GM12878 (cell line): ENCODE data around the gene RNF130. TPM values are rescaled to one million over a fixed set of nuclear protein-coding genes. Genes with fewer than 3 reads are reported as not detected.

Experiments used
- ATAC-seq: fragments of 200-7000 bp; cut with Tn5 transposase; 3 replicates; pipeline ENCODE4 v1.9.1; 2020; ENCODE audit warnings: mild to moderate bottlenecking, moderate library complexity
- BruUV-seq: library from RNA; stranded (reverse); fragments of 400-500 nt; replicated peaks from 2 replicates; lab custom pipeline; 2021; lab: Mats Ljungman, UMichigan
- CTCF ChIA-PET: fragments of 300-600 bp; sonication (Branson Sonifier 250); formaldehyde crosslinking; extraction: SDS; loops from one replicate; lab custom pipeline; 2021; ENCODE audit warnings: inconsistent platforms; lab: Yijun Ruan, JAX
- POLR2A ChIA-PET: fragments of 350-600 bp; formaldehyde crosslinking; extraction: SDS; loops from one replicate; lab custom pipeline; 2021; ENCODE audit warnings: inconsistent platforms; lab: Charles Lee
- RAD21 ChIA-PET: fragments of 300-600 bp; sonication (Branson Sonifier 250); formaldehyde crosslinking; loops from one replicate; lab custom pipeline; 2023; ENCODE audit warnings: antibody characterized with exemption; ENCODE audit not compliant: unreplicated experiment; lab: Charles Lee
- SMC1A ChIA-PET: fragments of 300-600 bp; sonication (Branson Sonifier 250); formaldehyde crosslinking; loops from one replicate; lab custom pipeline; 2023; ENCODE audit not compliant: unreplicated experiment, uncharacterized antibody; lab: Charles Lee
- DNase-seq: peaks from one replicate; pipeline ENCODE4 v3.0.0-alpha.2; 2011; ENCODE audit warnings: low read depth, low spot score
- FAIRE-seq: peaks from 3 replicates; lab custom pipeline; 2011; peaks lifted over from hg19 to GRCh38; lab: Jason Lieb, UNC
- H2AFZ ChIP-seq: 2 replicates; pipeline ENCODE4 v1.6.0; 2011; ENCODE audit warnings: low read depth, low read length, control low read depth; ENCODE audit not compliant: control insufficient read depth
- H3K27ac ChIP-seq: 2 replicates; pipeline ENCODE4 v1.5.1; 2011; ENCODE audit warnings: control low read depth; ENCODE audit not compliant: control insufficient read depth, insufficient read depth
- H3K27me3 ChIP-seq, 2 experiments: replicated peaks in 1 of 2; 2 replicates each; pipeline versions ENCODE4 v1.6.0 to v1.6.1; 2011; ENCODE audit warnings: low read length in 1 of 2; ENCODE audit not compliant: control insufficient read depth in 2 of 2, insufficient read depth in 2 of 2
- H3K36me3 ChIP-seq, 2 experiments: 2 replicates each; pipeline ENCODE4 v1.5.1; 2011; ENCODE audit warnings: low read length in 1 of 2; ENCODE audit not compliant: control insufficient read depth in 2 of 2, insufficient read depth in 2 of 2
- H3K4me1 ChIP-seq: 2 replicates; pipeline ENCODE4 v1.6.1; 2011; ENCODE audit warnings: mild to moderate bottlenecking, low read length, moderate library complexity, mixed read lengths; ENCODE audit not compliant: control insufficient read depth, insufficient read depth
- H3K4me2 ChIP-seq: 2 replicates; pipeline ENCODE4 v1.6.0; 2011; ENCODE audit warnings: control low read depth; ENCODE audit not compliant: control insufficient read depth, insufficient read depth
- H3K4me3 ChIP-seq: fragments of 200-600 bp; sonication (generic); 2 replicates; pipeline ENCODE4 v1.5.1; 2016
- H3K79me2 ChIP-seq: 2 replicates; pipeline ENCODE4 v1.6.0; 2011; ENCODE audit warnings: low read length; ENCODE audit not compliant: control insufficient read depth, insufficient read depth
- H3K9ac ChIP-seq: 2 replicates; pipeline ENCODE4 v1.8.0; 2011; ENCODE audit warnings: low read length, control low read depth, mixed read lengths; ENCODE audit not compliant: control insufficient read depth, insufficient read depth
- H3K9me3 ChIP-seq: replicated peaks from 3 replicates; pipeline ENCODE4 v1.5.1; 2011; ENCODE audit warnings: mild to moderate bottlenecking, low read length; ENCODE audit not compliant: control insufficient read depth, insufficient read depth
- H4K20me1 ChIP-seq: 2 replicates; pipeline ENCODE4 v1.6.0; 2011; ENCODE audit not compliant: control insufficient read depth, insufficient read depth
- BACH1 ChIP-seq: fragments of 450-650 bp; IDR thresholded peaks from 2 replicates; pipeline ENCODE4 v1.6.1; 2017; ENCODE audit warnings: mild to moderate bottlenecking, borderline replicate concordance
- CEBPB ChIP-seq, 2 experiments: fragments of 150-350 bp in 1 of 2; IDR thresholded peaks; 2 replicates each; pipeline ENCODE4 v1.6.1; 2012 to 2014; ENCODE audit warnings: low read depth in 2 of 2, low read length in 2 of 2, borderline replicate concordance in 1 of 2, inconsistent platforms in 1 of 2
- CHD4 ChIP-seq: fragments of 200-600 bp; sonication (generic); IDR thresholded peaks from 2 replicates; pipeline ENCODE4 v1.6.1; 2016; ENCODE audit warnings: mild to moderate bottlenecking
- MTA3 ChIP-seq: IDR thresholded peaks from 2 replicates; pipeline ENCODE4 v1.6.1; 2012; ENCODE audit warnings: low read length, inconsistent platforms, borderline replicate concordance
- RELB ChIP-seq: fragments of 450-650 bp; IDR thresholded peaks from 2 replicates; pipeline ENCODE4 v1.6.1; 2017; ENCODE audit warnings: low read depth, mild to moderate bottlenecking, moderate library complexity
- SP1 ChIP-seq: IDR thresholded peaks from one replicate; pipeline ENCODE4 v1.6.1; 2011; ENCODE audit warnings: low read depth, low read length
- ZBTB40 ChIP-seq: fragments of 450-650 bp; IDR thresholded peaks from 2 replicates; pipeline ENCODE4 v1.6.1; 2016; ENCODE audit warnings: mild to moderate bottlenecking, moderate library complexity, borderline replicate concordance
- ZSCAN29 ChIP-seq: fragments of 450-650 bp; IDR thresholded peaks from 2 replicates; pipeline ENCODE4 v1.6.1; 2017; ENCODE audit warnings: mild to moderate bottlenecking, moderate library complexity
- WGBS: methylation state at CpG from one replicate; pipeline ENCODE4 v1.1.6; 2016; ENCODE audit warnings: low lambda C conversion rate; ENCODE audit not compliant: insufficient replicate concordance, insufficient coverage; ENCODE audit errors: missing lambda C conversion rate; 5-methylcytosine and 5-hydroxymethylcytosine counted together
- in situ Hi-C: fragments of 300-500 bp; cut with MboI; formaldehyde crosslinking; loops from 9 replicates; pipeline ENCODE4 v1.14.3; 2018; ENCODE audit warnings: mixed read lengths
- intact Hi-C: fragments of 100-400 bp; cut with micrococcal nuclease; formaldehyde crosslinking; loops from one replicate; pipeline ENCODE4 v1.14.2; 2022; ENCODE audit not compliant: unreplicated experiment
- polyA plus RNA-seq, 11 experiments: library from polyadenylated mRNA; depleted of rRNA in 4 of 11; unstranded in 6 of 11; stranded (reverse) in 5 of 11; fragments of >200 nt; fragmentation: Nextera tagmentation in 4 of 11; fragmentation: Illumina TruSeq in 1 of 11; extraction: Ambion mirVana in 4 of 11; extraction: Trizol in 1 of 11; gene quantifications; 1 replicate in 1 of 11; 2 replicates in 10 of 11; pipeline versions ENCODE4 v1.2.1 to v1.2.3, GENCODE V29; 2011 to 2016; ENCODE audit warnings: inconsistent platforms in 2 of 11, missing spikeins in 2 of 11, low read depth in 1 of 11
- total RNA-seq, 4 experiments: library from RNA; depleted of rRNA in 3 of 4; stranded (reverse); fragments of >200 nt in 3 of 4; fragmentation: Illumina TruSeq in 1 of 4; extraction: Trizol in 1 of 4; gene quantifications; 2 replicates each; pipeline versions ENCODE4 v1.2.1 to v1.2.3, GENCODE V29; 2013 to 2021

RNF130 gene
- total and polyA plus RNA-seq, 10 of the 15 experiments (the other 5 are each of a cell fraction or from before 2014, with no cell fraction given) = 0.04 to 0.36 (median 0.11) TPM; not detected in 1

GRCh38 chr5:179954434-179954833 is 117.1 kb downstream of the RNF130 start:
- FAIRE-seq = no peak
- H3K27me3 ChIP-seq = no peaks in the 10 kb centered on the region
- in situ Hi-C loops (no loop called here), intact Hi-C loops (no loop called here)
- no peak overlapping the region for H2AFZ ChIP-seq
- POLR2A ChIA-PET = no interaction called here
- H3K4me3 ChIP-seq = no peak overlapping the region
- CTCF ChIA-PET = no interaction called here
- no TSS peak for BruUV-seq
- no peak overlapping the region for H3K27ac ChIP-seq
- no peaks in the 10 kb centered on the region for H3K36me3 ChIP-seq
- H3K9ac ChIP-seq = no peak overlapping the region
- RAD21 ChIA-PET = no interaction called here
- WGBS = 3% methylated on average over 6 of the region's 6 CpGs
- H3K4me1 ChIP-seq = no peaks in the 10 kb centered on the region
- no peak for DNase-seq
- H4K20me1 ChIP-seq = no peaks in the 10 kb centered on the region
- no peak for ATAC-seq
- no peaks in the 10 kb centered on the region for H3K79me2 ChIP-seq
- no peak overlapping the region for H3K4me2 ChIP-seq
- SMC1A ChIA-PET = interaction anchor here (1.1 kb wide), 1 partner anchor 17 kb away, joined by 3 read pairs; no protein-coding TSS in a partner anchor
- TF ChIP-seq SP1 (no peak), CHD4 (no peak), RELB (no peak), BACH1 (no peak), MTA3 (no peak), CEBPB (IDR thresholded peaks at IDR 0.05; ENCODE audit: borderline replicate concordance in 1 of 2, low read depth in 2 of 2, low read length in 2 of 2) (no peak), ZBTB40 (no peak), ZSCAN29 (no peak)
- TF ChIP-seq, all 136 proteins: peak for 0
- H3K9me3 ChIP-seq = no peaks in the 10 kb centered on the region
